Stimulated activated CD4-positive, alpha-beta T cell treated with anti-CD3 and anti-CD28 coated beads, TNF-alpha, amount 100 ng/mL, for 48 hours (primary cell): ENCODE results near the gene PPFIBP1.
A peak's percentile ranks its signal among the peaks of the same experiment; 100 is the strongest.
"Not testable (repeated sequence)": the region's sequence is repeated elsewhere in the genome, so short reads cannot be mapped to it uniquely, and the experiment has no call there.

Source experiments
- DNase-seq, 3 donors: peaks; one replicate each; pipeline ENCODE4 v3.0.0-alpha.2; 2020; ENCODE audit warnings: low read depth in 3 of 3

PPFIBP1 gene

DNA sequence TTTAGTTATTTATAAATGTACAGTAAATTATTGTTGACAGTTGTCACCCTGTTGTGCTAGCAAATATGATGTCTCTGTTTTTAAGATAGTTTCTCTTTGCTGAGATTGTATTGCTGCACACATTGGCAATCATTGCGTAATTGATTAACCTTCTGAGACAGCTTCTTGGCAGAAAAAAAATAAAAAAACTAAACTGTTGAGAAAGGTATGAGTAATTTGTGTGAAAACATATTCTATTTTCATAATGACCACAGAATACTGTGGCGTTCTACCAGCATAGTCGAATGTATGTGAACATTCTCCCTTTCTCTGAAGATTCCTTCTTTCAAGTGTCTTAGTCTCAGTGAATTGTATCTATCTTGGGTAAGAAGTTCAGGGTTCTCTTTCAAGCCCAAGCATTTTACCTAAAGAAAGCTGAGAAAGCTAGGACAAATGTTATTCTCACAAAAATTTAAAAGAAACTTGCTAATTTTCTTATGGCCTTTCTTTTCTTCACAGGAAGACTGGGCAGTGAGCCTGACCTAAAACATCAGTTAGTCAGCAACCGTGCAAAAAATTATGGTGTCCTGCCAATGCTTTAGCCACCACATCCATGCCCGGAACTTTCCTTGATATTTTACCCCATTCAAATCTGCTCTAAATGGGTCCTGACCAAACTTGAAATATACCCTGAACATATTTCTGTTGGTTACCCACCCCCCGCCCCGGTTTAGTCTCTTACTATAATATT lies 103.3 kb downstream of the PPFIBP1 start:
- no peak for DNase-seq

DNA sequence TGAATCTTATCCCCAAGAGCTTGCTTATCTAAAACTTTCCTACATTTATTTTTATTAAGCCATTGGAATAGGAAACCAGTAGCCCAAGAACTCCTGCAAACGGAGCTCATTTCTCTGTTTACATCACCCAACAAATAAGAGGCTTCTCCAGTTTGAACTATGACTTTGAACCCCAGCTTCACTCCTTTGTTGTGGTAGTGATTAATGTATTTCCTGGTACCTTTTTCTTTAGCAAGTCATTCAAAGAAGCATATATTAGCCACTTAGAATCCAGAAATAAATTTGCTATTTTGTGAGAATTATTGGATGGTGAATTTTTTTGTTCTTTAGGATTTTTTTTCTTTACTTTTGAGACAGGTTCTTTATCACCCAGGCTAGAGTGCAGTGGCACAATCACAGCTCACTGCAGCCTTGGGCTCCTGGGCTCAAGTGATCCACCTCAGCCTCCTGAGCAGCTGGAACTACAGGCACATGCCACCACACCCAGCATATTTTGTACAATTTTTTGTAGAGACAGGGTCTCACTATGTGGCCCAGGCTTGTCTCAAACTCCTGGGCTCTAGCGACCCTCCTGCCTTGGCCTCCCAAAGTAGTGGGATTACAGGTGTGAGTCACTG lies 104.0 kb downstream of the PPFIBP1 start:
- DNase-seq, result not testable (repeated sequence)

DNA sequence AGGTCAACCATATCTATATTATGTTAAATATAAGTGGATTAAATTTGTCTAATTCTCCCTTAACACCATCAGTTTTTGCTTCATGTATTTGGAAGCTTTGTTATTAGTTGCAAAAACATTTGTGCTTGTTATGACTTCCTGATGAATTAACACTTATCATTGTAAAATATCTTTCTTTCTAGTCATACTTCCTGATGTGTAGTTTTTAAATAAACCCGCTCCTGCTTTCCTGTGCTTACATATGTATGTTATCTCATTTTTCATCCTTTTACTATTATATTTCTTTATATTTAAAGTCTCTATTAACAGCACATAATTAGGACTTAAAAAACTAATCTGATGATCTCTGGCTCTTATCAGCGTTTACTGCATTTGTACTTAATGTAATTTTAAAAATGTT lies 106.2 kb downstream of the PPFIBP1 start:
- DNase-seq, result not testable (repeated sequence)

DNA sequence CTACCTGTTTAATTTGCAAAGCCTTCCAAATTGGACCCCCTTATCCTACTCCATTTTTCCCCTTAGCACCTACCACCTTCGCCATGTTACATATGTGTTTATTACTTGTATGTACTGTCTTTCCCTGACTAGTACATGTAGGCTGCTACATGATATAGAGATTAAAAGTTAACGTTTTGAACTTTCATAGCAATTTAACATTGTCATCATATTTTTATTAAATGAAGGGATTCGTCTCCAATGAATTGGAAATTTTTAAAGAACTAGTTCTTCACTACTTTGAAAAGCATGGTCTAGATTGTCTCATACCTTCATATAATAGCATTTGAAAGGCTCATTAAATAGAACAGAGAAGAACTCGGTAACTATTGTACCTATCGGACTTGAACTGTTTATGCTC lies 107.4 kb downstream of the PPFIBP1 start:
- no peak for DNase-seq

DNA sequence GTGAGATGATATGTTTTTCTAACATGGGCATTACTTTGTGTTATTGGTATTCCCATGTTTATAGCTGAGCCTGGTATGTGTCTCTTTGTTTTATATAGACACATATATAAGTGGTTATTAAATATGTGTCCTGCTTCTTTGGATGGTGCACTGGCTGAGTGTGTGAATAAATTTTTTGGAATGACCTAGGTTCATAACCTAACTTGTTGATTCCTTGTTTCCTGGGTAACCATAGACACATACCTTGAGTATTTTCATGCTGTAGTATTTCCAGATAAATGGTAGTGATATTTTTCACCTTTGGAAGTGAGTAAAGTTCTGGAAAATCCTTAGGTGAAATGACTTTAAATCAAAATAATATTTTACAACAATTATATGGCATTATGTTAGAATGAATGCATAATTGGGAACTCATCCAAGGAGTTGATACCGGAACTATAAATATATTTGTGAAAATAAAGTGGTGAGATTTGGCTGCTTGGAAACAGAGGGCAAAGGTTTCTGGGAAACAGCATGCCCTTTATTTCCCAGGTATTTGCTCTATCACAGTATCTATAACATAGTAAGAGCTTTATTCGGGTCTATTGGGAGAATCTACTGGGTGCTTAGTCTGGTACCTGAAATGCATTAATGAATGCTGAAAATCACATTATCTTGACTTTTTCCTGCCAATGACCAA lies 107.9 kb downstream of the PPFIBP1 start:
- DNase-seq, result no peak

DNA sequence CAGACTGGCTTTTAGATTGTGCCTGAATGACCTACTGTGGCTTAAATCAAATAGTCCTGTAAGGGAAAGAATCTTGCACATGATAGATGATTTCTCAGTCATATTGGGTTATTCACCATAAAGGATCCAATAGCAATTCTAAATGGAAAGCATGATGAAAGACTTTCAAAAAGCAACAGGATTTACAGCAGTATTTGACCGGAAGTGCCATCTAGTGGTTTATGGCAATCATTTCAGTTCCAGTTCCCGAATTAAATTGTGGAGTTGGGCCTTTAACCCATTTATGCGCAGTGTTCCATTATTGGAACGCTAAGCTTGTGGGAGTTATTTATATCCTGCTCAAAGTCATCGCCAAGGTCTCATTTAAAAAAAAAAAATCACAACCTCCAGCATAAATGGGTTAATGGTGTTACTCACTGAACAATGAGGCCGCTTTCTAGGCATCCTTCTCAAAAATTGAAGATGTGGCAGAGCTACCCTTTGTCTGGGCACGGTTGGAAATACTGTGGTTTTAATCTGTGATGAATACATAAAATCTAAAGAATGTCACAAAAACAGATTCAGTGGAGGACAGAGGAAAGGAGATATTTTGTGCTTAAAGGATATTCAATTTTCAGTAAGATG lies 111.5 kb downstream of the PPFIBP1 start:
- no peak for DNase-seq

DNA sequence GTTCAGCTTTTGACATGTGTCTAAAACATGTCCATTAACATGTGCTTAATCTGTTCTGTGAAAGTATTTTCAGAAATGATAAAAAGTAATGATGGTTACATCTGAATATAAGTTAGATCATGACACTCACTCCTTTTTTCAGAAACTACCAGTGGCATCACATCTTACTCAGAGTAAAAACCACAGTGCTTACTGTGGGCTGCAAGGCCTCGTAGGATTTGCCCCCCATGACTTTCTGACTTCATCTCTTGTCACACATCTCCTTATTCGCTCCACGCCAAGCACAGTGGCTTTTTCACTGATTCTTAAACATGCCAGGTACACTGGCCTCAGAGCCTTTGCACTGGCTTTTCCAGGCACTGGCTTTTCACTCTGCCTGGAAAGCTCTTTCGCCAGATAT lies 112.6 kb downstream of the PPFIBP1 start:
- not testable (repeated sequence) for DNase-seq

DNA sequence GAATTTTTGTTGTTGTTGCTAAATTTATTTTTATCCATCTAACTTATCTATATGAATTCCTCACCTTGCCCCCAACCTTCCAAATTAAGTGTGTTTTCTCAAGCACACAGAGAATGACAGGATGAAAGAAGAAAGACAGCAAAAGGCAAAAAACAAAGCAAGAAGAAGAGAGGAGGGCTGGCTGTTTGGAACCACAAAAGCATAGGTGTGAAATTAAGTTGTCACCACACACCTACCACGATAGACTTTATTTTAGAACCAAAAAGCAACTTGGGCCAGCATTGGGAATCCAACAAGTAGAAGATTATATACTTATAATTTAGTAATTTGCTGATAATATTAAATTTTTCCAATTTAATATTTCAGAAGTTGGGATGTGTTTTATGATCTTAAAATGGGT lies 113.5 kb downstream of the PPFIBP1 start:
- no peak for DNase-seq

DNA sequence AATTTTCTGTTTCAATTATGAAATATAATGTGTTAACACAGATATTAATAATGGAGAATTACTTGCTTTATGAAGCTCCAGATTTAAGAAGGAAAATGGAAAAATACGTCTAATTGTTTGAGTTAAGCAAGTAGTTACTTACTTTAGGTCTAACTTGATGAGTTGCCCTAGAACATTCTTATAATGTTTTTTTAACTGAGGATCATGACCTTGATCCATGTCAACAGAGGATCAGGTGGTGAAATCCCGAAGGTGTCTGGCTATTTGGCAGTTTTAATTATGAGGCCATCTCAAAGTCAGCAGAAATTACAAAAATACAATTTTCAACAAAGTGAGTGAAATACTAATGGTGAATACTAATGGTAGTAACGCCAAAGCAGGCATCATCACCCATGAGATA lies 115.3 kb downstream of the PPFIBP1 start:
- DNase-seq, result no peak

DNA sequence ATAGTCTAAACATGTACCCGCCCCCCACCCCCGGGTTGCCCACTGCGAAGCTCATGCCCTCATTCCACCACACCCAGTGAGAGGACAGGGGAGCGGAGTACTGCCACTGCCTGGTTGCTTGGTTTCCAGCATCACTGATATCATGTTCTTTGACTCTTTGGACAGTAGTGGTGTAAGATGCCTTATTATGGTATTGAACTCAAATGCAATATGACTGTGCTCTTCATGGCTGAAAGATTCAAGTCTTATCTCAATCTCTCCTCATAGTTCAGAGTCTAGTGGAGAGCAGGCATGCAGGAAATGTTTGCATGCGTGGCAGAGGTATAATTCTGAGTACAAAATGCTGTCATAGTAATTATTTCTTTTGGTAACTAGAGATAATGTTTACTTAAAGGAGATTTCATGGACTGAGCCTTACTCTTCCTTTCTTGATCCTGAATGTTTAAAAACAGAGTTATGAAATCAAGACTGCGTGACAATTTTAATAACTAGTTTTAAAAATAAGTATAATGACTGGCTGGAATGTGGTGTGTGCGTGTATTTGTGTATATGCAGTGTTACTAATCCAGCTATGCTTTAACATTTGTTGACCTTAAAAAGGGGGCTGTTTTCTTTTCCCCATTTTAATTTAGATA lies 116.7 kb downstream of the PPFIBP1 start:
- not testable (repeated sequence) for DNase-seq

DNA sequence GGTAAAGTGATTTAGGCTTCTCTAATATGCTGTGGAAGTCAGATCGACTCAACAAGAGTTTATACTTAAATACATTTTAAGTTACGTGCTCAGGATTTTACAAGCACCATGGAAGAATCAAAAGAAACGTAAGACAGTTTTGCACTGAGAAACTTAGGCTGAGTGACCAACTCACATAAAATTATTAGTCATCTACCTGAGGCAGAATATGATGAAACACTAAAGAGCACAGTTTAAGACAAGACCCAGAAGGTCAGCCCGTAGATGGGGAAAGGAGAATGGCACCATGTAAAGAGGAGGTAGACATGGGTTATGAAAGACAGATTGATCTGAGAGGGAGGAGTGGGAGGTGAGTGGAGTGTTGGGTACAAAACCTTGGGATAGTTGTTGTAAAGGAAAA lies 118.4 kb downstream of the PPFIBP1 start:
- DNase-seq, result not testable (repeated sequence)

DNA sequence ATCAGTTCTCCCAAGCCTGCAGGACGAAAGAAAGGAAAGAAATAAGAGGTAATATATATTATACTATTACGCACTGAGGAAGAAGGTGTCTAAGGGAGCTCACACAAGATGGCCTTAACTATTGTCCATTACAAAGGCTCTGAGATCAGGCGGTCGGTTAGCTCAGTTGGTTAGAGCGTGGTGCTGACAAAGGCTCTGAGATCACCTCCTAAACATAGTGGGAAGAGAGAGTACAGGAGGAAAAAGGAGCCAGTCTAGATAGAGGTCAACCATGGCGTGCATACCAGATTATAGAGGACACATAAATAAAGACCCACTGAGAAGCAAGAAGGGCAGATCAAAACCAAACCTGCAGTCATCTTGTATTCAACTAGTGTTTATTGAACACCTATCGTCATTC lies 118.9 kb downstream of the PPFIBP1 start:
- DNase-seq, result not testable (repeated sequence)

DNA sequence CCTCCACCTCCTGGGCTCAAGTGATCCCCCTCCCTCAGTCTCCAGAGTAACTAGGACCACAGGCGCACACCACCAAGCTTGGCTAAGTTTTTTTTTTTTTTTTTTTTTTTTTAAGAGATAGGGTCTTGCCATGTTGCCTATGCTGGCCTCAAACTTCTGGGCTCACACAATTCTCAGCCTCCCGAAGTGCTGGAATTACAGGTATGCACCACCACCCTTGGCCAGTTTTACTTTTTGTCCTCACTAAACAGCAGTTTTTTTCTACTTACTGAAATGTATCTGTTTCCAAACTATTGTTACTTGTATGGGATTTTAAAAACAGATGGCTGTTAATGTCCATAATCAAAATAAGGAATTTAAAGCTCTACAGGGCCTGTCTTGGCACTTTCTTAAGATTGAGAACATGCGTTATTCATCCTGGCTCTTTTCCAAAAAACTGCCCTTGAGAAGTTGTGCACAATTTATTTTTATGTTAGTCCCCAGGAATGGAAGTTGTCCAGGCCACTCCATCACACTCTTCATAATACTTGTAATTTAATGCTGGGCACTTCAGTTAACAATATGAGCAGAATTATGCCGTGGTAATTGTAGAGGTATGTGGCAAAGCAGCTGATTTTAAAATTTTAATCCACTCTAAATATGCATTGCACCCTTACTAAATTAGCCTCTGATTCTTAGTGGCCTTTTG lies 120.3 kb downstream of the PPFIBP1 start:
- DNase-seq, result no peak

DNA sequence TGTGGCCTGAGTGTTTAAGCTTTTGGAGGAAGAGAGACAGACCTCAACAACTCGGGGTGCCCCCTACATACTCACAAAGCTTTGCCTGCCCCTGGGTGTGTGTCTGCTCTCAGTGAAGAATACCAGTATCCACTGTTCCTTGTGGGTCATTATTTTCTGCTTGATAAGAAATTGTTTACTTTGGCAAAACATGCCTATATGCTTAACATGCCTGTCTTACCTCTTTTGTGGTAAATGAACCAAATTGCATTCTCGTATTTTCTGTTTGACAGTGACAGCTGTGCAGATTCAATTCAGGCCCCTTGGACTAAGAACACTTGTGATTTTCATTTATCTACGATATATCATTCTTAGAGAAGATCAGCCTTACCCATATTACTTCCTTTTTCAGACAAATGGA lies 121.7 kb downstream of the PPFIBP1 start:
- no peak for DNase-seq

DNA sequence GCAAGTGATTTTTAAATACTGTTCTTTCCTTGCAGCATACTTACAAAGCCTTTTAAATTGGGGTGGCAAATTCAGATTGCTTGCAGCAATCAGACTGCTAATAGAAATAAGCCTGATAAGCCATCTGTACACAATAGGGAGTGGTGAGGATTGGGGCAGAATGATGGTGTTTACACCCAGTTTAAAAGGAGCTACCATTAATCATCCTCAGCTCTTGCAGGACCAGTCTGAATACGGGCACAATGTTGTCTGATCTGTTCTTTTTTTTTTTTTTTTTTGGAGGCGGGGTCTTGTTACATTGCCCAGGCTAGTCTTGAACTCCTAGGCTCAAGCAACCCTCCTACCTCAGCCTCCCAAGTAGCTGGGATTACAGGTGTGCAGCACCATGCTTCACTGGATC lies 122.1 kb downstream of the PPFIBP1 start:
- no peak for DNase-seq

DNA sequence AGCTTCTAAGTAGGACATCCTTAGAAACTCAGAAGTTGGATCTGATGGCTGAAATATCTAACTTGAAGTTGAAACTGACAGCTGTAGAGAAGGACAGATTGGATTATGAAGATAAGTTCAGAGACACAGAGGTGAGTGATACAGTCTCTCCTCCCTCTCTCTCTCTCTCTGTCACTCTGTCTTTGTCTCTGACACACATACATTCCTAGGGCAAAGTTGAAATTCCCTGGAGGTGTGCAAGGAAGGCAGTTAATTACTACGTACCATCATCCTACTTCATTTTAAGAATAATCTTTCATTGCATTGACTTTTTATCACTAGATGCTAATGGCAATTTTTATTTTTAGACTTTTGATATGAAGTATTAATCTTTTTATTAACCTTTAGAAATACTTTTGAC lies 126.0 kb downstream of the PPFIBP1 start:
- DNase-seq, result no peak

DNA sequence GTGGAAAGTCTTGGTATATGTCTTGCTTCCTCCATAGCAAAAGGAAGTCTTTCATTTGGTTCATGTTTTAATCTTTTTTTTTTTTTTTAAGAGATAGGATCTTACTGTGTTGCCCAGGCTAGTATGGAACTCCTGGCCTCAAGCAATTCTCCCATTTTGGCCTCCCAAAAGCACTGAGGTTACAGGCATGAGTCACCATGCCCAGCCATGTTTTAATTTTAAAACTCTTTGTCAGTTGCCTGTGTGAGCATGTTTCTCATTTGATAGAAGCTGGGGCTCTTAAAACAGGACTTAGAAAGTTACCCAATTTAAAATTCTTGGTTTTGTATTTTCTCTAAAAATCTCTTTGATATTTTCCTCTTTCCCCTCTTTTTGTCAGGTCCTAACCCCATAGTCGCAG lies 127.2 kb downstream of the PPFIBP1 start:
- DNase-seq, result no peak

DNA sequence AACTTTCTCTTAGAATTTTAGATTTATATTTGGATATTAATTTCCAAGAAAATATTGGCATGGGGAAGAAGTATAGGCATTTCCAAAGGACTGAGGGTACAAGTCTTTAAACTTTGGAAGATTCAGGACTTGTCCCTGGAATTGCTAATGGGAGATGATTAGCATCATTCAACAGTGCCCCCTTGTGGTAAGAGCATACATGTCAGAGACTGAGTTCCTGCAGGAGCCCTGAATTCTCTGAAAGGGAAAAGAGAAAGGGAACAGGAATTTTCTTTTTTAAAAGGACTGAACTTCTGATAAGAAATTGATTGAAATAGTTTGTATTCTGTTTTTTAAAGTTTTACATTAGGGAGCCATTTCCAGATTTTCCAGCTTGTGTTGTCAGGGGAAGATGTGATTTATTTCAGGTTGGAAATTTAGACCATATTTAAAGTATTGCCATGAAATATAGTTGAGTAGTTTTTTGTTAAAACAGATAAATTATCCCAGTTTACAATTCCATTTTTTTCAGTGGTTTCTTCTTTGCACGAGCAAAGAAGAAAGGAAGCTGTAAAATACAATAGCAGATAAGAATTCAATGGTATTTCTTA lies 128.3 kb downstream of the PPFIBP1 start:
- DNase-seq, result peak in 2 of 3 donors; percentile 14 to 44

DNA sequence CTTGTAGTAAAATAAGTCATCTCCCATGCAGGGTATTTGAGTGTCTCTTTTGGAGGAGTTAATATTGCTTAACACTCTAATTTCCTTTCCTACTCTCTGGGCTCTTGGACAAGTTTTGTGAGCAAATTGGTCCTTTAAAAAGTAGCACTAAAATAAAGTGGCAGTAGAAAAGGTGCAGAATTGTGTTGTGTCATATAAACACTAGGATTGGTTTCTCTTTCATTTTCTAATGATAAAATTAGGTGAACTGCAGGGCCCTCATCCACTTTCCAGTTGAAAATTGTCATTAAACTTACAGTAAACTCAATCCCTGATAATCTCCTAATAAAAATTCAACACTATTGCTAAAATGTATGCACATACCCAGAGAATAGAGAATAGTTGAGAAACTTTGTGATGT lies 129.7 kb downstream of the PPFIBP1 start:
- DNase-seq, result no peak

DNA sequence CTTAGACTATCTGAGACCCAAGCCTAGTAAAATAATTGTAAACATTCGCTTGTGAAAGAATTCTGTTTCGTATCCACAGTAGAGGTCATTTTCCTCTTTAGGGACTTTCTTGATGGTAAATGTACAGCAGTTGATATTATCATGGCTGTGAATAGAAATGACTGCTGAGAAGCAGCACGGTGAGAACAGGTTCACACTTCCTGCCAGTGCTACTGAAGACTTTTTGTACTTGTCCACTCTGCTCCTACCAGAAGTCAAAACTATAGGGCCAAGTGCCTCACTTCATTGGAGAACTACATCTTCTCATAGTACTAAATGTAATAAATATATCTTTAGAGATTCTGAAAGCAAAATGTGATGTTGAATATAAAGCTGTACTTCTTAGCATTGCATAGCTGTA lies 131.5 kb downstream of the PPFIBP1 start:
- DNase-seq, result not testable (repeated sequence)

DNA sequence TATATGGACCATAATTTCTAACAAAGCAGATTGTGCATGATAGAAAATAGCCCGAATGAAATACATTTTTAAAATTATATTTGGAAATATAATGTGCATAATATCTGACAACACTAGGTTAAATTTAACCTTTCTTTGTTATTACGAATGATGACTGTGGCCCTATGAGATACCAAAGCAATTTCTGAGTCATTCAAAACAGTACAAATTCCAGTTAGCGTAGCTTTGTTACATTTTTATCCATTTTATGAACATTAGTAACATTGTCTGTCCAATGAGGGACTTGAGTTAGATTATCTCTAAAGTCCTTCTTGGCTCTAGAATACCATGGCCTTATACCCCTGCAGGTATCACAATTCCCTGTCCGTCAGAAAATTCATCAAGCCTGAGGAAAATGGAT lies 133.3 kb downstream of the PPFIBP1 start:
- no peak for DNase-seq
